B cell (primary cell): ENCODE measurements around the gene PARP16.

ENCODE experiments used
- EZH2 ChIP-seq: IDR thresholded peaks from 2 replicates; pipeline ENCODE4 v1.6.1; 2012; ENCODE audit warnings: borderline replicate concordance, low read depth, mild to moderate bottlenecking, moderate library complexity, low read length; ENCODE audit not compliant: insufficient read depth, poor library complexity, severe bottlenecking
- TF ChIP-seq, protein P1 (sequence below): fragments of 200-600 bp; IDR thresholded peaks from one replicate; pipeline ENCODE4 v1.8.0; 2022; ENCODE audit warnings: antibody characterized with exemption, mild to moderate bottlenecking

DNA sequence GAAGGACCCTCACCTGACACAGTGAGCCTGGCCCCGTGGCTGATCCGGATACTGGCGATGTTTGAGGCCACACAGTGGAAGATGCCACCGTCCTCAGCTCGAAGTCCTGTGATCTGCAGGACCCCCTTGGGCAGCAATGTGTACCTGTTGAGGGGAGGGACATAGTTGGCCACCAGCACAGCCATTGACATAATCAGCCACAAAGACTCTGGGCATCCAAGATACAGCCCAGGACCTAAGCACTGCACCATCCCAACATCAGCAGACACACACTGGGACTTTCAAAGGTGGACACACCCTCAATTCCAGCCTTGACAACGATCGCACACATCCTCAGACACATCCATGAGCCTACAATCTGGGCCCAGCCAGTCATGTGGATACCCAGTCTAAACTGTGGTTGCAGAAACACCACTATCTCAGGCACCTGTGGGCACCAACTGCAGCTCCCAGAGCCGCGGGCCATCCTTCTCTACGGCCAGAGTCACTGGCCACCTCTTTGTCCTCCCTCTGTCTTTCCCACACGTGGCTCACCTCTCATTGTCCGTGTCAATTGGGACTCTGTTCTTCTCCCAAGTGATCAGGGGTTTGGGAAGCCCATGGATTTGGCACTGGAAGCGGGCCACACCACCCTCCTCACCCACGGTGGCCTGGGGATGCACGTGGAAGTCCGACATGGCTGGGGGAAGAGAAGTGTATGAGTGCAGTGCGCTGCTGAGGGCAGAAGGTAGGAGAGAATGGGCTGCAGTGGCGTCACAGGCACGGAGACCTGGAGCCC lies 48.8 kb upstream of the PARP16 start:
- TF ChIP-seq, protein P1, sequence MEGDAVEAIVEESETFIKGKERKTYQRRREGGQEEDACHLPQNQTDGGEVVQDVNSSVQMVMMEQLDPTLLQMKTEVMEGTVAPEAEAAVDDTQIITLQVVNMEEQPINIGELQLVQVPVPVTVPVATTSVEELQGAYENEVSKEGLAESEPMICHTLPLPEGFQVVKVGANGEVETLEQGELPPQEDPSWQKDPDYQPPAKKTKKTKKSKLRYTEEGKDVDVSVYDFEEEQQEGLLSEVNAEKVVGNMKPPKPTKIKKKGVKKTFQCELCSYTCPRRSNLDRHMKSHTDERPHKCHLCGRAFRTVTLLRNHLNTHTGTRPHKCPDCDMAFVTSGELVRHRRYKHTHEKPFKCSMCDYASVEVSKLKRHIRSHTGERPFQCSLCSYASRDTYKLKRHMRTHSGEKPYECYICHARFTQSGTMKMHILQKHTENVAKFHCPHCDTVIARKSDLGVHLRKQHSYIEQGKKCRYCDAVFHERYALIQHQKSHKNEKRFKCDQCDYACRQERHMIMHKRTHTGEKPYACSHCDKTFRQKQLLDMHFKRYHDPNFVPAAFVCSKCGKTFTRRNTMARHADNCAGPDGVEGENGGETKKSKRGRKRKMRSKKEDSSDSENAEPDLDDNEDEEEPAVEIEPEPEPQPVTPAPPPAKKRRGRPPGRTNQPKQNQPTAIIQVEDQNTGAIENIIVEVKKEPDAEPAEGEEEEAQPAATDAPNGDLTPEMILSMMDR = no peak
- TF ChIP-seq EZH2 = no peak
